Stimulated activated CD8-positive, alpha-beta memory T cell treated with anti-CD3 and anti-CD28 coated beads, Interleukin-4, amount 100 ng/mL, for 24 hours (primary cell): Measurements from ENCODE around the gene NSUN6.

Source experiments
- DNase-seq: peaks from one replicate; pipeline ENCODE4 v3.0.0-alpha.2; 2020; ENCODE audit warnings: low read depth

Gene NSUN6

GRCh38 chr10:18561861-18562551 is 89.4 kb downstream of the NSUN6 start:
- DNase-seq: no peak

- DNase-seq: no peak
Observed at GRCh38 chr10:18557960-18558359, 93.4 kb downstream of the NSUN6 start.

DNA sequence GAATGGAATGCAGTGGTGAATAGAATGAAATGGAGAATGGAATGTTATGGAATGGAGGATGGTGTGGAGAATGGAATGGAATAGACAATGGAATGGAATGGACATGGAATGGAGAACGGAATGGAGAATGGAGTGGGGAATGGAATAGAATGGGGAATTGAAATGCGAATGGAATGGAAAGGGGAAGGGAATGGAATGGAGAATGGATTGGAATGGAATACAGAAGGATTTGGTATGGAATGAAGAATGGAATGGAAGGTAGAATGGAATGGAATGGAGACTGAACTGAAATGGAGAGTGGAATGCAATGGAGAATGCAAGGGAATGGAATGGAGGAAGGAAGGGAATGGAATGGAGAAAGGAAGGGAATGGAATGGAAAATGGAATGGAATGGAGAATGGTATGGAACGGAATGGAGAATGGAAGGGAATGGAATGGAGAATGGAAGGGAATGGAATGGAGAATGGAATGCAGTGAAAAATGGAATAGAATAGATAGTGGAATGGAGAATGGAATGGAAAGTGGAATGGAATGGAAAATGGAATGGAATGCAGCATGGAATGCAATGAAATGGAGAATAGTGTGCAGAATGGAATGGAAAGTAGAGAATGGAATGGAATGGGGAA is 94.8 kb downstream of the NSUN6 start:
- DNase-seq: no peak

DNA sequence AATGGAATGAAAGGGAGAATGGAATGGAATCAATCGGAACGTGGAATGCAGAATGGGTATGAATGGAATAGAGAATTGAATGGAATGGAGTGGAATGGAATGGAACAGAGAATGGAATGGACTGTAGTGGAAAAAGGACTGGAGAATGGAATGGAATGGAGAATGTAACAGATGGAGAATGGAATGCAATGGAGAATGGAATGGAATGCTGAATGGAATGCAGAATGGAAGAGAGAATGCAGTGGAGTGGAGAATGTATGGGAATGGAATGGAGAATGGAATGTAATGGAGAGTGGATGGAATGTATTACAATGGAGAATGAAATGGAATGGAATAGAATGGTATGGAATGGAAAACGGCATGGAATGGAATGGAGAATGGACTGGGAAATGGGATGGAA is 96.9 kb downstream of the NSUN6 start:
- DNase-seq: no peak

GRCh38 chr10:18551473-18551872 is 99.9 kb downstream of the NSUN6 start:
- DNase-seq: no peak

DNA sequence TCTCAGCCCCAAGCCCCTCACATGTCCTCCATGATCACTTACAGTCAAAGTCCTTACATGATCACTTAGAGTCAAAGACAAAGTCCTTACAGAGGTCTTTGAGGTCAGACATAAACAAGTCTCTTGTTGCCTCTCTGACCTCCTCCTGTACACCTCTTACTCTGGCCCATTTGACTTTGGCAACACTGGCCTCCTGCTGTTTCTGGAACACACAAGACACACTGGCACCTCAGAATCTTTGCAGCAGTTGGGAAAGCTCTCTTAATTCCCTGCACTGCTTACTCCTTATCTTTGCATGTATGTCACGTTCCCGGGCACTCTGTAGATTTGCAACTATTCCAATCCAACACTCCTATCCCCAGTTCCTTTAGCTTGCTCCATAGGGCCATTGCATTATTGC is 102.3 kb downstream of the NSUN6 start:
- DNase-seq: no peak

DNA sequence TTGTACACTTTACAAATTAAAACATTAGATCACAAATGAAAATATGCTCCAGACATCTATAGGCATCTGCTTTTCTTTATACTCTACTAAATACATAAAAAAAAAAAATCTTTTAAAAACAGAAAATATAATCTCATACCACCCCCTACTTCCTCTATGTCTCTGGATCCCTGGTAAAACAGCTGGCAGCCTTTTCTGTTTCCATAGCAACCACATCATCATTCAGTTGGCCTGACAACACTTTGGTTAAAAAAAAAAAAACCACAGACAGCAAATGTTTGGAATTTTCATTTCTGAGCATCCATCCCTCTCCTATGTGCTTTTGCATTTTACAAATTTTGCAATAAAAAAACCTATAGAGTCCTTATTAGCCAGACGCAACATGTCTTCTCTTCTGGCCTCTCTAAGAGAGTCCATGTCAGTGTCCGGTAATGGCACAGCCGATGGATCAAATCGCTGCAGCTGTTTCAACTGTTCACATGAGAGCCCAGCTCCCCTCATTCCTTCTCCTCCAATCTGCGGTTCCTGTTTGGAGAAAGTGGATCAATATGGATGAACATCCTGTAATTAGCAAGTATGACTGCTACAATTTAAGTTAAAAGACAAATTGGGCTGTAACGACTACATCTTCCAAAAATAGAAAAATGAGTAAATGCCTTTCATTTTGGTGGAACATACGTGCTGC is 105.6 kb downstream of the NSUN6 start:
- DNase-seq: no peak

DNA sequence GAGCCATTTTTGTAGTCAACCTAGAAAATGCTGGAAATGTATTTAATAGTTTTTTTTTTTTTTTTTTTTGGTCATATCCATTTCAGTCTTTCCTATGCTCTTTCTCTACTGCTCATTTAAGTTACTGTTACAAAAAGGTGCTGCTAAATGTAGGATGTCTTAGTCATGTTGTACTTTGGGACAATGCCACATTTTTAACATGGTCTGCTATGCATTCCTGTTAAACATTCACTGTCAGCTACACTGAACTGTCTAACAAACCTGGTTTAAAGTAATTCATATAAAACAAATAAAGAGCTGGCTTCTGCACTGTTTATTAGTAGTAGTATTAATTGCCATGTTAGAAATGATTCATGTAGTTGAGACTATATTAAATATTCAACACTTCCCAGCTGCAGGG is 108.6 kb downstream of the NSUN6 start:
- no peak for DNase-seq

- DNase-seq: no peak
Observed at GRCh38 chr10:18540195-18540594, 111.2 kb downstream of the NSUN6 start.

DNA sequence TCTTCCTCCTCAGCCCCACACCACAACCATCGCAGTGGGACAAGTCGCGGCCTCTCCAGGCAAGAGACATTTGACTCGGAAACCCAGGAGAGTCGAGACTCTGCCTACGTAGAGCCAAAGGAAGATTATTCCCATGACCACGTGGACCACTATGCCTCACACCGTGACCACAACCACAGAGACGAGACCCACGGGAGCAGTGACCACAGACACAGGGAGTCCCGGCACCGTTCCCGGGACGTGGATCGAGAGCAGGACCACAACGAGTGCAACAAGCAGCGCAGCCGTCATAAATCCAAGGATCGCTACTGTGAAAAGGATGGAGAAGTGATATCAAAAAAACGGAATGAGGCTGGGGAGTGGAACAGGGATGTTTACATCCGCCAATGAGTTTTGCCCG is 112.1 kb downstream of the NSUN6 start:
- DNase-seq: no peak

- DNase-seq: no peak
Observed at GRCh38 chr10:18533896-18534295, 117.5 kb downstream of the NSUN6 start.

GRCh38 chr10:18532881-18533535 is 118.4 kb downstream of the NSUN6 start:
- DNase-seq: no peak

- DNase-seq: no peak
Observed at GRCh38 chr10:18528292-18528691, 123.1 kb downstream of the NSUN6 start.

- DNase-seq: no peak
Observed at GRCh38 chr10:18527687-18528086, 123.7 kb downstream of the NSUN6 start.

GRCh38 chr10:18523858-18524257 is 127.5 kb downstream of the NSUN6 start:
- DNase-seq: no peak

DNA sequence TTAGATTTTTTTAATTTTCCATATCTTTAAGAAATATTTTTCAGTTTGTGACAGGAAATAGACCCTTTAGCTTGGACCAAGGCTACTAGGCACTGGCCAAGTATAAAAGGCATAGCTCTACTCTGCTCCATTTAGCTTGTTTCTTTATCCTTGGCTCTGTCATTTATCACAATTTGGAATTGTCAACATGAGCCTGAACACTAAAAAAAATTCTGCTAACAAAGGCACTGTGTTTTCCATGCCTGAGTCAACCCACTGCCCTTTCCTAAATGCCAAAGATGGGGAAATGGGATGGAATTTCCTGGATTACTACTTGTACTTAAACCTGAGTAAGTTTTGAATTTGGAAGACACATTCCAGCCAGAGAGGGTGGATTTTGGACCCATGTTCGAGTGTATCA is 128.4 kb downstream of the NSUN6 start:
- DNase-seq: no peak

- no peak for DNase-seq
Observed at GRCh38 chr10:18516851-18517250, 134.5 kb downstream of the NSUN6 start.

- no peak for DNase-seq
Observed at GRCh38 chr10:18514537-18514936, 136.8 kb downstream of the NSUN6 start.

DNA sequence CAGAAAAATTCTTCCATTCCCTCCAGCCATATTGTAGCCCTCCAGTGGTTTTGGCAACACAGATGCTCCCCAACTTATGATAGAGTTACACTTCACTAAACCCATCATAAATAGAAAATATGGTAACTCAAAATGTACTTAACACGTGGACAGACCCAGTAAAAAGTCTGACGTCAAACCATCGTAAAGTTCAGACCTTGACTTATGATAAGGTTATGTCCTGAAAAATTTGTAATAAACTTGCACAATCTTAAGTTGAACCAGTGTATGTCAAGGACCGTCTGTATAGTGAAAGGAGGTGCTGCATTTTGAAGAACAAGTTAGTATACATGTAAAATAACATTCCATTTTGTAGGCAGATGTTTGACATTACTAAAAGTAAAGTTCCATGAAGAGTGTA is 142.8 kb downstream of the NSUN6 start:
- no peak for DNase-seq

DNA sequence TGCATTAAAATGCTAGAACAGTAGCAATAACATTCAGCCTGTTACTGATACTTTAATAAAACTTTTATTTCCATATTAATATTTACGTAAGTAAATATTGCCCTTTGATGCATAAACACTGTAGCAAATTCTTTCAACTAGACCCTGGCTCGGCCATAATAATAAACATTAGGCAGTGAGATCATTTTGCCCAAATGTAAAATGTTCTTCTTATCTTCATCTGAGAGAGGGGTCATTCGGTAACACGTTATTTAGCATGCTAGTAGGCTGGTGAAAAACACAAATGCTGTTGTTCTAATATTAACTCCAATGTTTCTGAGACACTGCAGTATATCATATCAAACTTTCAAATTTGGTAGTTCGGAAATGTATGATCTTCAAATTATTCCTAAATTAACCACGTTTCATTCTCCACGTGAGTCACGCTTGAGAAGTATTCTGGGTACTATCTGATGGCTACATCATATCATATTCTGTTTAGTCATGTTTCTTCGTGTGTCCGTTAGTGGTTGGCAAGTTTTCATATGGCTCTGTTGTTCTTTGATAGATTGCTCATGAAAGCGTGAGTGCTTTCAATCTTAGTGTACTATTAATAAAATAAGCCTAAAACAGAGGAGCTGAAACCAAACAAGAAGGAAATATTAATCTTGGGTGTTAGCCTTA is 145.8 kb downstream of the NSUN6 start:
- no peak for DNase-seq

DNA sequence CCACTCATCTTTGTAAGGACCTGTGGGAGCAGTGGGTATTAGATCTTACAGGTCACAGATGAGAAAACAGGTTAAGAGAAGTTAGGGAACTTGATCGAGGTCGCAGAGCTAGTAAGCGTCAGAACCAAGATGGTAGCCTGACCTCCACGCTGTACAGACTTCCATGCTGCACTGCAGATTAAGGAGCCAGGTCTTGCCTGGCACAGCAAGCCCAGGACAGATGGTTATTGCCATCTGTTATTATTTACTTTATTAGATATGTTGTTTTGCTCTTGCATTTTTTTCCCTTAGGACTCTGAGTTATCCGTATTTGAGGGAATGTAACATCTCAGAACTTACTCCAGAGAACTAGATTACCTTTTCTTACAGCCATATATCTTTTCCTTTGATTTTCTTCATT is 147.2 kb downstream of the NSUN6 start:
- no peak for DNase-seq

DNA sequence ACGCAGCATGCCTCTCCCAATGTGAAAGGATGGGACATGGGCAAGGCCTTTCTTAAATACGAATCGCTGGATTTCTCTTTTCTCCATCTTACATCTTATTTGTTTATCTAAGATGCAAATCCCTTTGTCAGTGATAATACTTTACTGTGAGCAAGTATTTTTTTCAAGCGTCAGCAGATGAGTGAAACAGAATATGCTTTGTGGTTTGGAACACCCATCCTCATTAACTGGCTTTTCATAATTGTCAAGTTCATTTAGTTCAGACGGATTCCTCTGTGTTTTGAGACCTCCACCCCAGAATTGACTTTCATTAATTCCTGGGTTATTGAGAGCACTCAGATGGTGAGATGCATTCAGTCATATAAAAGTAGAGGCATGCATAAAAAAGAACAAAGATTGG is 149.8 kb downstream of the NSUN6 start:
- DNase-seq: no peak
